GM12878 (cell line): ENCODE data around the gene ZNF736. TPM values are rescaled to one million over a fixed set of nuclear protein-coding genes. Genes with fewer than 3 reads are reported as not detected.

ENCODE experiments used
- ATAC-seq: fragments of 200-7000 bp; cut with Tn5 transposase; 3 replicates; pipeline ENCODE4 v1.9.1; 2020; ENCODE audit warnings: mild to moderate bottlenecking, moderate library complexity
- BruUV-seq: library from RNA; stranded (reverse); fragments of 400-500 nt; replicated peaks from 2 replicates; lab custom pipeline; 2021; lab: Mats Ljungman, UMichigan
- CTCF ChIA-PET: fragments of 300-600 bp; sonication (Branson Sonifier 250); formaldehyde crosslinking; extraction: SDS; loops from one replicate; lab custom pipeline; 2021; ENCODE audit warnings: inconsistent platforms; lab: Yijun Ruan, JAX
- POLR2A ChIA-PET: fragments of 350-600 bp; formaldehyde crosslinking; extraction: SDS; loops from one replicate; lab custom pipeline; 2021; ENCODE audit warnings: inconsistent platforms; lab: Charles Lee
- RAD21 ChIA-PET: fragments of 300-600 bp; sonication (Branson Sonifier 250); formaldehyde crosslinking; loops from one replicate; lab custom pipeline; 2023; ENCODE audit warnings: antibody characterized with exemption; ENCODE audit not compliant: unreplicated experiment; lab: Charles Lee
- SMC1A ChIA-PET: fragments of 300-600 bp; sonication (Branson Sonifier 250); formaldehyde crosslinking; loops from one replicate; lab custom pipeline; 2023; ENCODE audit not compliant: unreplicated experiment, uncharacterized antibody; lab: Charles Lee
- DNase-seq: peaks from one replicate; pipeline ENCODE4 v3.0.0-alpha.2; 2011; ENCODE audit warnings: low read depth, low spot score
- FAIRE-seq: peaks from 3 replicates; lab custom pipeline; 2011; peaks lifted over from hg19 to GRCh38; lab: Jason Lieb, UNC
- H2AFZ ChIP-seq: 2 replicates; pipeline ENCODE4 v1.6.0; 2011; ENCODE audit warnings: low read depth, low read length, control low read depth; ENCODE audit not compliant: control insufficient read depth
- H3K27ac ChIP-seq: 2 replicates; pipeline ENCODE4 v1.5.1; 2011; ENCODE audit warnings: control low read depth; ENCODE audit not compliant: control insufficient read depth, insufficient read depth
- H3K27me3 ChIP-seq, 2 experiments: replicated peaks in 1 of 2; 2 replicates each; pipeline versions ENCODE4 v1.6.0 to v1.6.1; 2011; ENCODE audit warnings: low read length in 1 of 2; ENCODE audit not compliant: control insufficient read depth in 2 of 2, insufficient read depth in 2 of 2
- H3K36me3 ChIP-seq, 2 experiments: 2 replicates each; pipeline ENCODE4 v1.5.1; 2011; ENCODE audit warnings: low read length in 1 of 2; ENCODE audit not compliant: control insufficient read depth in 2 of 2, insufficient read depth in 2 of 2
- H3K4me1 ChIP-seq: 2 replicates; pipeline ENCODE4 v1.6.1; 2011; ENCODE audit warnings: mild to moderate bottlenecking, low read length, moderate library complexity, mixed read lengths; ENCODE audit not compliant: control insufficient read depth, insufficient read depth
- H3K4me2 ChIP-seq: 2 replicates; pipeline ENCODE4 v1.6.0; 2011; ENCODE audit warnings: control low read depth; ENCODE audit not compliant: control insufficient read depth, insufficient read depth
- H3K4me3 ChIP-seq: fragments of 200-600 bp; sonication (generic); 2 replicates; pipeline ENCODE4 v1.5.1; 2016
- H3K79me2 ChIP-seq: 2 replicates; pipeline ENCODE4 v1.6.0; 2011; ENCODE audit warnings: low read length; ENCODE audit not compliant: control insufficient read depth, insufficient read depth
- H3K9ac ChIP-seq: 2 replicates; pipeline ENCODE4 v1.8.0; 2011; ENCODE audit warnings: low read length, control low read depth, mixed read lengths; ENCODE audit not compliant: control insufficient read depth, insufficient read depth
- H3K9me3 ChIP-seq: replicated peaks from 3 replicates; pipeline ENCODE4 v1.5.1; 2011; ENCODE audit warnings: mild to moderate bottlenecking, low read length; ENCODE audit not compliant: control insufficient read depth, insufficient read depth
- H4K20me1 ChIP-seq: 2 replicates; pipeline ENCODE4 v1.6.0; 2011; ENCODE audit not compliant: control insufficient read depth, insufficient read depth
- BHLHE40 ChIP-seq, 2 experiments: fragments of 450-650 bp in 1 of 2; IDR thresholded peaks; 2 replicates each; pipeline ENCODE4 v1.6.1; 2011 to 2017; ENCODE audit warnings: low read depth in 2 of 2, borderline replicate concordance in 1 of 2, improper control_type of control experiment in 1 of 2, low read length in 1 of 2, mild to moderate bottlenecking in 1 of 2
- CHD1 ChIP-seq: IDR thresholded peaks from 2 replicates; pipeline ENCODE4 v1.6.1; 2012; ENCODE audit warnings: low read depth, low read length, improper control_type of control experiment
- IKZF2 ChIP-seq, 2 experiments: fragments of 450-650 bp; IDR thresholded peaks; 2 replicates each; pipeline ENCODE4 v1.6.1; 2017; ENCODE audit warnings: mild to moderate bottlenecking in 2 of 2, moderate library complexity in 2 of 2
- KLF5 ChIP-seq: fragments of 450-650 bp; IDR thresholded peaks from 2 replicates; pipeline ENCODE4 v1.6.1; 2014; ENCODE audit warnings: mild to moderate bottlenecking; ENCODE audit not compliant: partially characterized antibody
- MEF2B ChIP-seq: fragments of 450-650 bp; IDR thresholded peaks from 2 replicates; pipeline ENCODE4 v1.6.1; 2018; ENCODE audit warnings: mild to moderate bottlenecking, moderate library complexity; ENCODE audit not compliant: partially characterized antibody, poor library complexity, severe bottlenecking
- MTA2 ChIP-seq: fragments of 450-650 bp; IDR thresholded peaks from 2 replicates; pipeline ENCODE4 v1.6.1; 2016; ENCODE audit warnings: low read depth, mild to moderate bottlenecking, moderate library complexity
- MTA3 ChIP-seq: IDR thresholded peaks from 2 replicates; pipeline ENCODE4 v1.6.1; 2012; ENCODE audit warnings: low read length, inconsistent platforms, borderline replicate concordance
- SMAD5 ChIP-seq: IDR thresholded peaks from 2 replicates; pipeline ENCODE4 v1.6.1; 2016; ENCODE audit warnings: antibody characterized with exemption, low read depth
- WGBS: methylation state at CpG from one replicate; pipeline ENCODE4 v1.1.6; 2016; ENCODE audit warnings: low lambda C conversion rate; ENCODE audit not compliant: insufficient replicate concordance, insufficient coverage; ENCODE audit errors: missing lambda C conversion rate; 5-methylcytosine and 5-hydroxymethylcytosine counted together
- in situ Hi-C: fragments of 300-500 bp; cut with MboI; formaldehyde crosslinking; loops from 9 replicates; pipeline ENCODE4 v1.14.3; 2018; ENCODE audit warnings: mixed read lengths
- intact Hi-C: fragments of 100-400 bp; cut with micrococcal nuclease; formaldehyde crosslinking; loops from one replicate; pipeline ENCODE4 v1.14.2; 2022; ENCODE audit not compliant: unreplicated experiment
- polyA plus RNA-seq, 11 experiments: library from polyadenylated mRNA; depleted of rRNA in 4 of 11; unstranded in 6 of 11; stranded (reverse) in 5 of 11; fragments of >200 nt; fragmentation: Nextera tagmentation in 4 of 11; fragmentation: Illumina TruSeq in 1 of 11; extraction: Ambion mirVana in 4 of 11; extraction: Trizol in 1 of 11; gene quantifications; 1 replicate in 1 of 11; 2 replicates in 10 of 11; pipeline versions ENCODE4 v1.2.1 to v1.2.3, GENCODE V29; 2011 to 2016; ENCODE audit warnings: inconsistent platforms in 2 of 11, missing spikeins in 2 of 11, low read depth in 1 of 11
- total RNA-seq, 4 experiments: library from RNA; depleted of rRNA in 3 of 4; stranded (reverse); fragments of >200 nt in 3 of 4; fragmentation: Illumina TruSeq in 1 of 4; extraction: Trizol in 1 of 4; gene quantifications; 2 replicates each; pipeline versions ENCODE4 v1.2.1 to v1.2.3, GENCODE V29; 2013 to 2021
- TF ChIP-seq, protein P1 (sequence below): fragments of 450-650 bp; IDR thresholded peaks from 2 replicates; pipeline ENCODE4 v1.6.1; 2017; ENCODE audit warnings: antibody characterized with exemption, mild to moderate bottlenecking, moderate library complexity

Gene ZNF736
- total and polyA plus RNA-seq, 10 of the 15 experiments (the other 5 are each of a cell fraction or from before 2014, with no cell fraction given): 1.9 to 22.5 (median 9.2) TPM

DNA sequence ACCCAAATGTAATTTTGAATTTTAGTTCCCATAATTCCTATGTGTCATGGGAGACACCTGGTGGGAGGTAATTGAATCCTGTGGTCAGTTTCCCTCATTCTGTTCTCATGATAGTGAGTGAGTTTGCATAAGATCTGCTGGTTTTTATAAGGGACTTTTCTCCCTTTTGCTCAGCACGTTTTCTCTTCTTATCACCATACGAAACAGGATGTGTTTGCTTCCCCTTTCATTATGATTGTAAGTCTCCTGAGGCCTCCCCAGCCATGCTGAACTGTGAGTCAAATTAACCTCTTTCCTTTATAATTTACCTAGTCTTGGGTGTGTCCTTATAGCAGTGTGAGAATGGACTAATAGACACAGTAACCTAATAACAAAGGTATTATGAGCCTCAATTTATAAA, 36.1 kb upstream of the ZNF736 start:
- TF ChIP-seq MTA2 (0 out of 2 replicates have a peak, but pooled peaks have one; percentile 33), SMAD5 (no peak), BHLHE40 (IDR thresholded peaks at IDR 0.05; ENCODE audit: borderline replicate concordance in 1 of 2, low read depth in 2 of 2, low read length in 1 of 2) (peak; percentile 59 to 72; a peak in 3 of 4 replicates), MEF2B (peak; percentile 32), MTA3 (no peak), IKZF2 (IDR thresholded peaks at IDR 0.05) (0 out of 4 replicates have a peak, but pooled peaks of 1 of the 2 experiments have one; percentile 22), KLF5 (no peak), CHD1 (no peak)
- TF ChIP-seq, protein P1, sequence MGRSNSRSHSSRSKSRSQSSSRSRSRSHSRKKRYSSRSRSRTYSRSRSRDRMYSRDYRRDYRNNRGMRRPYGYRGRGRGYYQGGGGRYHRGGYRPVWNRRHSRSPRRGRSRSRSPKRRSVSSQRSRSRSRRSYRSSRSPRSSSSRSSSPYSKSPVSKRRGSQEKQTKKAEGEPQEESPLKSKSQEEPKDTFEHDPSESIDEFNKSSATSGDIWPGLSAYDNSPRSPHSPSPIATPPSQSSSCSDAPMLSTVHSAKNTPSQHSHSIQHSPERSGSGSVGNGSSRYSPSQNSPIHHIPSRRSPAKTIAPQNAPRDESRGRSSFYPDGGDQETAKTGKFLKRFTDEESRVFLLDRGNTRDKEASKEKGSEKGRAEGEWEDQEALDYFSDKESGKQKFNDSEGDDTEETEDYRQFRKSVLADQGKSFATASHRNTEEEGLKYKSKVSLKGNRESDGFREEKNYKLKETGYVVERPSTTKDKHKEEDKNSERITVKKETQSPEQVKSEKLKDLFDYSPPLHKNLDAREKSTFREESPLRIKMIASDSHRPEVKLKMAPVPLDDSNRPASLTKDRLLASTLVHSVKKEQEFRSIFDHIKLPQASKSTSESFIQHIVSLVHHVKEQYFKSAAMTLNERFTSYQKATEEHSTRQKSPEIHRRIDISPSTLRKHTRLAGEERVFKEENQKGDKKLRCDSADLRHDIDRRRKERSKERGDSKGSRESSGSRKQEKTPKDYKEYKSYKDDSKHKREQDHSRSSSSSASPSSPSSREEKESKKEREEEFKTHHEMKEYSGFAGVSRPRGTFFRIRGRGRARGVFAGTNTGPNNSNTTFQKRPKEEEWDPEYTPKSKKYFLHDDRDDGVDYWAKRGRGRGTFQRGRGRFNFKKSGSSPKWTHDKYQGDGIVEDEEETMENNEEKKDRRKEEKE: no peak
- Histone ChIP-seq H3K9ac (no peak overlapping the region), H3K4me1 (no peaks in the 10 kb centered on the region), H3K79me2 (no peaks in the 10 kb centered on the region), H3K27me3 (no peaks in the 10 kb centered on the region), H4K20me1 (no peaks in the 10 kb centered on the region), H3K4me2 (no peak overlapping the region), H3K36me3 (no peaks in the 10 kb centered on the region), H3K27ac (no peak overlapping the region), H2AFZ (no peak overlapping the region), H3K4me3 (no peak overlapping the region), H3K9me3 (no peaks in the 10 kb centered on the region; the same call in 2 of the 3 replicates)
- intact Hi-C loops: no loop called here
- DNase-seq: peak; percentile 5
- no TSS peak for BruUV-seq
- 0% methylated on average over 2 of the region's 2 CpGs for WGBS
- no peak for ATAC-seq
- RAD21 ChIA-PET: no interaction called here
- SMC1A ChIA-PET: no interaction called here
- POLR2A ChIA-PET: no interaction called here
- in situ Hi-C loops: no loop called here
- FAIRE-seq: no peak
- CTCF ChIA-PET: no interaction called here
